HFF-Myc (cell line): ENCODE measurements around the gene TTC4.

Experiments
- DNase-seq: peaks from one replicate; pipeline ENCODE4 v3.0.0-alpha.2; 2011; ENCODE audit warnings: low read depth; ENCODE audit errors: extremely low read depth
- H3K4me3 ChIP-seq: replicated peaks from 2 replicates; pipeline ENCODE4 v1.5.1; 2011; ENCODE audit warnings: low read depth, mild to moderate bottlenecking, control low read depth, low read length
- TF ChIP-seq, protein P1 (sequence below): IDR thresholded peaks from 2 replicates; pipeline ENCODE4 v1.5.1; 2012; ENCODE audit warnings: mild to moderate bottlenecking, low read depth, low read length, control low read depth; ENCODE audit errors: missing control alignments

The TTC4 gene

DNA sequence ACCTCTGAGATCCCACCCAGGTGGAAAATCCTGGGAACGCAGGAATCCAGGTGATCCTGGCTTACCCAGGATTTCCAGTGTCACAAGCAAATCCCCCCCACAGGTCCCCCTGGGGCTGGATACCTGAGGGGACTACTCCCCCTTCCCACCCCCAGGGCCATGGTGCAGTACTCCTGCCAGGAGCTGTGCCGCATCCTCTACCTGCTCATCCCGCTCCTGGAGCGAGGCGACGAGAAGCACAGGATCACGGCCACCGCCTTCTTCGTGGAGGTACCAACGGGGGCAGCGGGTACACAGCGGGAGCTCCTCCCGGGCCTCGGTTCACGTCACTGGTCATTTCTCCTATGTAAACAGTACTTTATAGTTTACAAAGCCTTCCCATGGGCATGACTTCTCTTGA lies 20.4 kb upstream of the TTC4 start:
- no peak for DNase-seq
- TF ChIP-seq, protein P1, sequence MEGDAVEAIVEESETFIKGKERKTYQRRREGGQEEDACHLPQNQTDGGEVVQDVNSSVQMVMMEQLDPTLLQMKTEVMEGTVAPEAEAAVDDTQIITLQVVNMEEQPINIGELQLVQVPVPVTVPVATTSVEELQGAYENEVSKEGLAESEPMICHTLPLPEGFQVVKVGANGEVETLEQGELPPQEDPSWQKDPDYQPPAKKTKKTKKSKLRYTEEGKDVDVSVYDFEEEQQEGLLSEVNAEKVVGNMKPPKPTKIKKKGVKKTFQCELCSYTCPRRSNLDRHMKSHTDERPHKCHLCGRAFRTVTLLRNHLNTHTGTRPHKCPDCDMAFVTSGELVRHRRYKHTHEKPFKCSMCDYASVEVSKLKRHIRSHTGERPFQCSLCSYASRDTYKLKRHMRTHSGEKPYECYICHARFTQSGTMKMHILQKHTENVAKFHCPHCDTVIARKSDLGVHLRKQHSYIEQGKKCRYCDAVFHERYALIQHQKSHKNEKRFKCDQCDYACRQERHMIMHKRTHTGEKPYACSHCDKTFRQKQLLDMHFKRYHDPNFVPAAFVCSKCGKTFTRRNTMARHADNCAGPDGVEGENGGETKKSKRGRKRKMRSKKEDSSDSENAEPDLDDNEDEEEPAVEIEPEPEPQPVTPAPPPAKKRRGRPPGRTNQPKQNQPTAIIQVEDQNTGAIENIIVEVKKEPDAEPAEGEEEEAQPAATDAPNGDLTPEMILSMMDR, result no peak
- no peak overlapping the region for H3K4me3 ChIP-seq

- TF ChIP-seq, protein P1, result no peak
- no peak for DNase-seq
- no peak overlapping the region for H3K4me3 ChIP-seq
Observed at GRCh38 chr1:54695764-54696163, 19.9 kb upstream of the TTC4 start.

GRCh38 chr1:54696262-54696661 lies 19.4 kb upstream of the TTC4 start:
- no peak overlapping the region for H3K4me3 ChIP-seq
- TF ChIP-seq, protein P1, result no peak
- no peak for DNase-seq

- TF ChIP-seq, protein P1, result no peak
- no peak for DNase-seq
- no peak overlapping the region for H3K4me3 ChIP-seq
Observed at GRCh38 chr1:54697896-54698295, 17.8 kb upstream of the TTC4 start.

DNA sequence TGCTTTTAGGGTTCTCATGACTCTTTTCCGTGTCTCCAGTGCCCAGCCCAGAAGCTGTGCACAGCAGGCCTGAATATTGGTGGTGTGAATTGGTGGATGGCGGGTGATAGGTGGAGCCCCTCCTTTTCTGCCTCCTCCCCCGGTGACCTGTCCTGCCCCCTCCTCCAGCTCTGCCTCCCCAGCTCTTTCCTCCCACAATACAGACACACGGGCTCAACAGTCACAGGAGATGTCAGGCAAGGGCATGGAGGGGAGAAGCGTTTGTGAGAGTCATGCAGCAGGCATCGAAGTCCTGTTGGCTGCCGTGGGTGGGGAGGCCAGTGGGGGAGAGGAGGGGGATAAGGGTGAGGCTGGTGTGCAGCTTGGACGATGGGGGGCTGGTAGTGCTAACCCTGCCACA lies 17.3 kb upstream of the TTC4 start:
- TF ChIP-seq, protein P1, result no peak
- DNase-seq, result no peak
- H3K4me3 ChIP-seq, result no peak overlapping the region

DNA sequence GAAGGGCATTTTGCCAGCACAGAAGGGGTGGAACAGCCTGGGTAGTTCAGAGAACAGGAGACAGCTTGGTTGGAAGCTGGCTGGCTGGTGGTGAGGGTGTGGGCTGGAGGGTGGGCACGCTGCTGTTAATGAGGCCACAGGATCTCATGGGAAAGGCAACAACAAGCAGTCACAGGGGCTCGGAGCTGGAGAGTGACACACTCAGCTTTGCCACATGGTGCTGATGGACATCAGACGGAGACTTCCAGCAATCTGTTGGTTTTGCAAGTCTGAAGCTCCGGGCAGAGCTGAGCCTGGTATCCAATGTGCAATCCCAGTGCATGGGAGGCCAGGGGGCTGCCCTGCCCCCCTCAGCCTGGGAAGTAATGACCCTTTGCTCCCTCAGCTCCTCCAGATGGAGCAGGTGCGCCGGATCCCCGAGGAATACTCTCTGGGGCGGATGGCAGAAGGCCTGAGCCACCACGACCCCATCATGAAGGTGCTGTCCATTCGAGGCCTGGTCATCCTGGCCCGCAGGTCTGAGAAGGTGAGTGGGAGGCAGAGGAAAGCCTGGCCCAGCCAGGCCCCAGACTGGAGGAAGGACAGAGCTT lies 15.6 kb upstream of the TTC4 start:
- no peak overlapping the region for H3K4me3 ChIP-seq
- TF ChIP-seq, protein P1, result no peak
- no peak for DNase-seq

- H3K4me3 ChIP-seq, result no peak overlapping the region
- DNase-seq, result no peak
- TF ChIP-seq, protein P1, result no peak
Observed at GRCh38 chr1:54701066-54701465, 14.6 kb upstream of the TTC4 start.
